ENCODE measurements around the gene SORT1.

SORT1 gene

GRCh38 chr1:109350655-109351054 is 47.1 kb downstream of the SORT1 start:
- Mint-ChIP-seq H3K27me3 (no peaks in the 10 kb centered on the region), H3K36me3 (ENCODE audit: low read depth) (no peaks in the 10 kb centered on the region), H3K9me3 (no peaks in the 10 kb centered on the region), H3K27ac (no peak overlapping the region), H3K4me1 (ENCODE audit: low read depth) (no peaks in the 10 kb centered on the region), H3K4me3 (no peak overlapping the region)

- no peaks in the 10 kb centered on the region for H3K4me1 Mint-ChIP-seq (ENCODE audit: low read depth)
- H3K36me3 Mint-ChIP-seq (ENCODE audit: low read depth): no peaks in the 10 kb centered on the region
- H3K4me3 Mint-ChIP-seq: no peak overlapping the region
- no peaks in the 10 kb centered on the region for H3K27me3 Mint-ChIP-seq
- H3K9me3 Mint-ChIP-seq: no peaks in the 10 kb centered on the region
- H3K27ac Mint-ChIP-seq: no peak overlapping the region
Measured at GRCh38 chr1:109350182-109350581, 47.5 kb downstream of the SORT1 start.

DNA sequence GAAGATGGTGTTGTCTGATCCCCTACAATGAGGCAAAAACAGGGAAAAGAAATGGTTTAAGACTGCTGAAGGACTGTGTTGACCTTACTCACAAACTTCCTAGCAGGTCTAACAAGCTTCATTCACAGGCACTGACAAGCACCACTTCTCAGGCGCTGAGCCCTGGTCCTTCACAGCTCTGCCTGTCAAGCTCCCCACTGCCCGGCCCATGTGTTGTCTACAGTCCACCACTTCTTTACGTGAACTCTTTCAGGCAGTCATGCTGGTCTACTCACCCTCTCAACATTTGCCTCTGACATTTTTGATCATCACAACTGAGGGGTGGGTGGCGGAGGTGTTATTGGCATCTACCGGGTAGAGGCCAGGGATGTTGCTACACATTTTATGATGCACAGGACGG is 50.2 kb downstream of the SORT1 start:
- Mint-ChIP-seq H3K27me3 (no peaks in the 10 kb centered on the region), H3K36me3 (ENCODE audit: low read depth) (no peaks in the 10 kb centered on the region), H3K27ac (no peak overlapping the region), H3K4me3 (no peak overlapping the region), H3K9me3 (no peaks in the 10 kb centered on the region), H3K4me1 (ENCODE audit: low read depth) (no peaks in the 10 kb centered on the region)

DNA sequence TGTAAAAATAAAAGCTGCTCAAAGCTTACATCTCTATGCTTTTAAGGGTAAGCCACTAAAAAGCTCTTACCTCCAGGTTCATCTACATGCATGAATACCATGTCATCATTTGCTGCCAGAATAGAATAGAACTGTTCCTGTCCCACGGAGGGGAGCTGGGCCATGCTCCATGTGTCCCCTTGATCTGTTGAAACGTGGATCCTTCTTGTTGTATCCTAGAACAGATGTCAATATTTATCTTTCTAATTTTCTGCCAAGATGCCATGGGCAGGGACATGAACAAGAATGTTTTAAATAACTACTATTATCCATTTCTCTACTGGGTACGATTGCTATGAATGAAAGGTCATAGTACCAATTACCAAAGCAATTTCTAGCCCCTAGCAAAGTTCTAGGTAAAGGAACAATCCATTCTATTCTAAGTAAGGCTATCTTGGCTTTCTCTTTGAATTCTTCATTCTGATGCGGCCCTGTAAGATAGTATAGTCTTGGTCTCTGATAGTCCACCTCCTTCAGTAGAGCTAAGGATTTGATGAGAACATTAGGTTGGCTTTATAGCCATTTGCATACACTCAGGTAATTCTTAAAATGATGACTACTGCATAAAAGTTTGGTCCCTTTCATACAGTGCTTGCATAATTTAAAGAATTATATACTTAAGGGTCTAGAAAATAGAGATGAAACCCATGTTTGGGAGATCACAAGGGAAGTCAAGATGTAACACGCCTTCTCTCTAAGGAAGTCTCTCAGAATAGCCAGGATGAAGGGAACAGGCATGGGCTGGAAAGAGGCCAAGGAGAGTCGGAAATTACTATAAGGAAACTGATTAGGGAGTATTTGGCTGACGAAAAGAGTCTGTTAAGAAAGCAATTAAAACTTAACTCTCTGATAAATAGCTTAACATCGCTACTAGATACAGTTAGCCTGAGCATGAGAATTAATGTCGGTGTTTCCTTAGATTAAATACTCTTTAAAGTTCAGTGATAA is 55.5 kb downstream of the SORT1 start:
- Mint-ChIP-seq H3K36me3 (ENCODE audit: low read depth) (no peaks in the 10 kb centered on the region), H3K27ac (no peak overlapping the region), H3K4me1 (ENCODE audit: low read depth) (no peaks in the 10 kb centered on the region), H3K9me3 (no peaks in the 10 kb centered on the region), H3K27me3 (no peaks in the 10 kb centered on the region), H3K4me3 (no peak overlapping the region)

GRCh38 chr1:109338608-109339007 is 59.1 kb downstream of the SORT1 start:
- Mint-ChIP-seq H3K36me3 (ENCODE audit: low read depth) (peaks cover under 1% of the 10 kb centered on the region), H3K9me3 (no peaks in the 10 kb centered on the region)

GRCh38 chr1:109338091-109338490 is 59.6 kb downstream of the SORT1 start:
- H3K9me3 Mint-ChIP-seq: no peaks in the 10 kb centered on the region
- no peak overlapping the region for H3K27ac Mint-ChIP-seq
- no peak overlapping the region for H3K4me3 Mint-ChIP-seq
- no peaks in the 10 kb centered on the region for H3K4me1 Mint-ChIP-seq (ENCODE audit: low read depth)
- no peaks in the 10 kb centered on the region for H3K27me3 Mint-ChIP-seq
- H3K36me3 Mint-ChIP-seq (ENCODE audit: low read depth): peaks cover 6% of the 10 kb centered on the region

More at GRCh38 chr1:109338608-109339007, 59.1 kb downstream of the SORT1 start:
- Mint-ChIP-seq H3K27me3 (no peaks in the 10 kb centered on the region), H3K4me1 (ENCODE audit: low read depth) (no peaks in the 10 kb centered on the region), H3K4me3 (no peak overlapping the region), H3K27ac (no peak overlapping the region)

GRCh38 chr1:109335091-109335490 is 62.6 kb downstream of the SORT1 start:
- Mint-ChIP-seq H3K4me3 (no peak overlapping the region), H3K27me3 (no peaks in the 10 kb centered on the region), H3K9me3 (peaks cover 10% of the 10 kb centered on the region), H3K36me3 (ENCODE audit: low read depth) (peaks cover 16% of the 10 kb centered on the region), H3K4me1 (ENCODE audit: low read depth) (no peaks in the 10 kb centered on the region), H3K27ac (no peak overlapping the region)

DNA sequence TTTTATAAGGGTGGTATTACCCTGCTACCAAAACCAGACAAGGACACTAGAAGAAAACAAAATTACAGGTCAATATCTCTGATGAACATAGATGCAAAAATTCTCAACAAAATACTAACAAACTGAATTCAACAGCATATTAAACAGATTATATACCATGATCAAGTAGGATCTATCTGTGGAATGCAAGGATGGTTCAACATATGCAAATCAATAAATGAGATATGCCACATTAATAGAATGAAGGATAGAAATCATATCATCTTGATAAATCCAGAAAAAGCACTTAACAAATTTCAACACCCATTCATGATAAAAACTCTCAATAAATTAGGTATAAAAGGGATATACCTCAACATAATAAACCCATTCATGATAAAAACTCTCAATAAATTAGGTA is 66.6 kb downstream of the SORT1 start:
- Mint-ChIP-seq H3K27ac (no peak overlapping the region), H3K4me1 (ENCODE audit: low read depth) (no peaks in the 10 kb centered on the region), H3K9me3 (peaks cover 11% of the 10 kb centered on the region), H3K36me3 (ENCODE audit: low read depth) (peaks cover 17% of the 10 kb centered on the region), H3K4me3 (no peak overlapping the region), H3K27me3 (peaks cover 4% of the 10 kb centered on the region)

DNA sequence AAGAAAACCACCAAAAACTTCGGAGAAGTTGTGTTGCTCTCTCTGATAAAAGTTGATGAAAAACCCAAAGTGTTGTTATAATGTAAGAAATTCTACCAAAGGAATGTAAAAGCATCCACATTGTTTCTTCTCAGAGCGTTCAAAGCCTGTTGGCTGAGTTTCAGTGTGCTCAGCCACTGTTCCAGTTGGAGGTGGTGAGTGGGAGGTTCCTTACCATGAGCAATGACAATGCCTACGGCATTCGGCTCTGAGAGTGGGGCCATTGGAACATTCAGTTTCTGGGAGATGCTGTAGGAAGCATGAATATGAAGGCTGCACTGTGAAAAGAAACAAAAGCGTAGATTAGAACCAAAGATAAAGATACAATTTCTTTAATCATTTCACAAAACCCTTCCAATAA is 70.4 kb downstream of the SORT1 start:
- H3K27me3 Mint-ChIP-seq: peaks cover 4% of the 10 kb centered on the region
- H3K9me3 Mint-ChIP-seq: peaks cover 11% of the 10 kb centered on the region
- H3K36me3 Mint-ChIP-seq (ENCODE audit: low read depth): peaks cover 13% of the 10 kb centered on the region
- H3K27ac Mint-ChIP-seq: no peak overlapping the region
- no peaks in the 10 kb centered on the region for H3K4me1 Mint-ChIP-seq (ENCODE audit: low read depth)
- no peak overlapping the region for H3K4me3 Mint-ChIP-seq

DNA sequence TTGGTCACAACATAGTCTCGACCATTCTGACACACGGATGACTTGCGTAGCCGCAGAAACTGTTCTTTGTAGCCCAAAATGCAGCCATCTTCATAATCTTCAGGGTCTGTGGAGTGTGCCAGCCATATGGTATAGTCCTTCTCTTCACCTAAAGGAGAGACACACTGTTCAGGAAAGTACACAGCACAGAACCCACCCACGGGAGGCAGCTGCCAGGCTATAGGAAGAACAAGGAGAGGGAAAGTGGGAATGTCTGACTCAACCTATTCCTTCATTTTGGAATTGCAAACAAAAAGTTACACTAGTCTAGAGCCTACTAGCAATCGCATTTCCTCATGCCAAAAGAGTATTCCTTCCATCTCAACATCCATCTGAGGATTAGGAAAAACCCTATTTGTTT is 74.7 kb downstream of the SORT1 start:
- Mint-ChIP-seq H3K27ac (no peak overlapping the region), H3K9me3 (no peaks in the 10 kb centered on the region), H3K27me3 (peaks cover 4% of the 10 kb centered on the region)

GRCh38 chr1:109319114-109319513 is 78.6 kb downstream of the SORT1 start:
- no peaks in the 10 kb centered on the region for H3K27me3 Mint-ChIP-seq
- H3K4me3 Mint-ChIP-seq: no peak overlapping the region
- no peaks in the 10 kb centered on the region for H3K4me1 Mint-ChIP-seq (ENCODE audit: low read depth)
- H3K27ac Mint-ChIP-seq: no peak overlapping the region
- H3K36me3 Mint-ChIP-seq (ENCODE audit: low read depth): no peaks in the 10 kb centered on the region
- H3K9me3 Mint-ChIP-seq: no peaks in the 10 kb centered on the region

More for the DNA sequence above, 74.7 kb downstream of the SORT1 start:
- H3K4me3 Mint-ChIP-seq: no peak overlapping the region
- peaks cover 3% of the 10 kb centered on the region for H3K36me3 Mint-ChIP-seq (ENCODE audit: low read depth)
- no peaks in the 10 kb centered on the region for H3K4me1 Mint-ChIP-seq (ENCODE audit: low read depth)

GRCh38 chr1:109316506-109316905 is 81.2 kb downstream of the SORT1 start:
- H3K4me3 Mint-ChIP-seq: no peak overlapping the region
- H3K36me3 Mint-ChIP-seq (ENCODE audit: low read depth): no peaks in the 10 kb centered on the region
- no peaks in the 10 kb centered on the region for H3K27me3 Mint-ChIP-seq
- H3K27ac Mint-ChIP-seq: no peak overlapping the region
- no peaks in the 10 kb centered on the region for H3K9me3 Mint-ChIP-seq
- H3K4me1 Mint-ChIP-seq (ENCODE audit: low read depth): no peaks in the 10 kb centered on the region

DNA sequence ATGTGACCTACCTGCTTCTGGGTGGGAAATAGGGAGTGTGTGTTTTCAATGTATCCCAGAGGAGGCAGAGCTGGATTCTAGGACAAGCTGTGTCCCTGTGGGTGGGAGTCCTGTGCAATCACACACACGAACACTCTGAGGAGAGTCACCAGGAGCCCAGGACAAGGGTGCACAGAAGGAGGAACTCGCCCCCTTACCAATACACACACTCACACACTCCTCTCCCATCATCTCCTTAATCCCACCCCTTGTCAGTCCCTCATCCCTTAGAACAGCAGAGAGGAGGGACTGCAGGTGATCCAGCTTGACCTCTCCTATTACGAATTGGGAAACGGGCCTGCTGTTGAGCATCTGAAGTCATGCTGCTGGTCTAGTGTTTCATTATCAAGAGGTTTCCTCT is 82.4 kb downstream of the SORT1 start:
- Mint-ChIP-seq H3K27me3 (no peaks in the 10 kb centered on the region), H3K36me3 (ENCODE audit: low read depth) (no peaks in the 10 kb centered on the region), H3K4me3 (no peak overlapping the region), H3K9me3 (no peaks in the 10 kb centered on the region), H3K27ac (no peak overlapping the region), H3K4me1 (ENCODE audit: low read depth) (no peaks in the 10 kb centered on the region)

GRCh38 chr1:109314795-109315194 is 82.9 kb downstream of the SORT1 start:
- Mint-ChIP-seq H3K4me3 (no peak overlapping the region), H3K36me3 (ENCODE audit: low read depth) (no peaks in the 10 kb centered on the region), H3K27me3 (no peaks in the 10 kb centered on the region), H3K9me3 (no peaks in the 10 kb centered on the region), H3K4me1 (ENCODE audit: low read depth) (no peaks in the 10 kb centered on the region), H3K27ac (no peak overlapping the region)

GRCh38 chr1:109312978-109313775 is 84.5 kb downstream of the SORT1 start:
- H3K27ac Mint-ChIP-seq: no peak overlapping the region

More at GRCh38 chr1:109312978-109313775, 84.5 kb downstream of the SORT1 start:
- Mint-ChIP-seq H3K9me3 (no peaks in the 10 kb centered on the region), H3K27me3 (no peaks in the 10 kb centered on the region), H3K36me3 (ENCODE audit: low read depth) (no peaks in the 10 kb centered on the region), H3K4me1 (ENCODE audit: low read depth) (no peaks in the 10 kb centered on the region), H3K4me3 (no peak overlapping the region)

Measured in stimulated activated naive CD8-positive, alpha-beta T cell treated with anti-CD3 and anti-CD28 coated beads, Interleukin-15, Interleukin-2, amounts not matched to agents 100 ng/mL and 50 ng/mL, for 24 hours (primary cell).